GM06990 (cell line): ENCODE results near the gene TMEM201.
"Not testable (repeated sequence)": the region's sequence is repeated elsewhere in the genome, so short reads cannot be mapped to it uniquely, and the experiment has no call there.

Source experiments
- DNase-seq: peaks from one replicate; pipeline ENCODE4 v3.0.0-alpha.2; 2011; ENCODE audit not compliant: insufficient read length; ENCODE audit errors: extremely low read depth
- H3K27me3 ChIP-seq: replicated peaks from 2 replicates; pipeline ENCODE4 v1.6.0; 2011; ENCODE audit warnings: low read length; ENCODE audit not compliant: control insufficient read depth, insufficient read depth
- H3K36me3 ChIP-seq: 2 replicates; pipeline ENCODE4 v1.5.1; 2011; ENCODE audit warnings: low read length; ENCODE audit not compliant: control insufficient read depth, insufficient read depth
- H3K4me3 ChIP-seq: replicated peaks from 2 replicates; pipeline ENCODE4 v1.5.1; 2011; ENCODE audit warnings: low read depth, mild to moderate bottlenecking, control low read depth, low read length
- TF ChIP-seq, protein P1 (sequence below): IDR thresholded peaks from 2 replicates; pipeline ENCODE4 v1.5.1; 2011; ENCODE audit warnings: low read length, control low read depth, mild to moderate bottlenecking, inconsistent platforms; ENCODE audit not compliant: insufficient read depth, poor library complexity, severe bottlenecking

The TMEM201 gene

GRCh38 chr1:9558271-9558945 is 30.3 kb upstream of the TMEM201 start:
- TF ChIP-seq, protein P1, sequence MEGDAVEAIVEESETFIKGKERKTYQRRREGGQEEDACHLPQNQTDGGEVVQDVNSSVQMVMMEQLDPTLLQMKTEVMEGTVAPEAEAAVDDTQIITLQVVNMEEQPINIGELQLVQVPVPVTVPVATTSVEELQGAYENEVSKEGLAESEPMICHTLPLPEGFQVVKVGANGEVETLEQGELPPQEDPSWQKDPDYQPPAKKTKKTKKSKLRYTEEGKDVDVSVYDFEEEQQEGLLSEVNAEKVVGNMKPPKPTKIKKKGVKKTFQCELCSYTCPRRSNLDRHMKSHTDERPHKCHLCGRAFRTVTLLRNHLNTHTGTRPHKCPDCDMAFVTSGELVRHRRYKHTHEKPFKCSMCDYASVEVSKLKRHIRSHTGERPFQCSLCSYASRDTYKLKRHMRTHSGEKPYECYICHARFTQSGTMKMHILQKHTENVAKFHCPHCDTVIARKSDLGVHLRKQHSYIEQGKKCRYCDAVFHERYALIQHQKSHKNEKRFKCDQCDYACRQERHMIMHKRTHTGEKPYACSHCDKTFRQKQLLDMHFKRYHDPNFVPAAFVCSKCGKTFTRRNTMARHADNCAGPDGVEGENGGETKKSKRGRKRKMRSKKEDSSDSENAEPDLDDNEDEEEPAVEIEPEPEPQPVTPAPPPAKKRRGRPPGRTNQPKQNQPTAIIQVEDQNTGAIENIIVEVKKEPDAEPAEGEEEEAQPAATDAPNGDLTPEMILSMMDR, result no peak
- H3K27me3 ChIP-seq, result no peaks in the 10 kb centered on the region
- H3K4me3 ChIP-seq, result no peak overlapping the region
- DNase-seq, result no peak
- H3K36me3 ChIP-seq, result peaks cover 4% of the 10 kb centered on the region

DNA sequence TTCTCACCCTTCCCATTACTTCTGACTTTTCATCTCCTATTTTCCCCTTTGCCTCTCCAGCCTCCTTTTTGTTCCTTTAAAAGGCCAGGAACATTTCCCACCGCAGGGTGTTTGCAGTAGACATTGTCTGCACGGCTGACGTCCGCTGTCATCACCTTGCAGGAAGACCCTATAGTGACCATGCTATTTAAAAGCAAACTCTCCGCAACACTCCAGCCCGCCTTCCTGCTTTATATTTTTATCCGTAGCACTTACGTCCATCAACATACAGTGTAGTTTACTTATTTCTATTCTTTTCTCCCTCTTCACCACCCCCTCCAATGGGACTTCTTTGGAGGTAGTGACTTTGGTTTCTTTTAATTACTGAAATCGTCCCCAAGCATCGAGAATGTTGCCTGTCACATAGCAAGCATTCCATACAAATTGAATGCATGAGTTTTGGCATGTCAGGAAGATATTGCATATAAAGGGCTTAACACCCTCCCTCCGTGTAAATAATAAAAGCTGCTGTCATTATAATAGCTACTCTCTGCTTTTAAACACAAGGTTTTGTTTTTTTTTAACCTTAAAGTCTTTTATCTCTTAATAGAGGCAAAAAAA is 29.7 kb upstream of the TMEM201 start:
- peaks cover 4% of the 10 kb centered on the region for H3K36me3 ChIP-seq
- no peak for DNase-seq
- H3K4me3 ChIP-seq, result no peak overlapping the region
- TF ChIP-seq, protein P1, result no peak
- no peaks in the 10 kb centered on the region for H3K27me3 ChIP-seq

- peaks cover 4% of the 10 kb centered on the region for H3K36me3 ChIP-seq
- TF ChIP-seq, protein P1, result no peak
- no peak for DNase-seq
- H3K27me3 ChIP-seq, result no peaks in the 10 kb centered on the region
- H3K4me3 ChIP-seq, result no peak overlapping the region
Observed at GRCh38 chr1:9559673-9560072, 29.0 kb upstream of the TMEM201 start.

GRCh38 chr1:9560090-9560489 is 28.6 kb upstream of the TMEM201 start:
- not testable (repeated sequence) for H3K27me3 ChIP-seq

GRCh38 chr1:9561429-9561828 is 27.3 kb upstream of the TMEM201 start:
- H3K36me3 ChIP-seq, result peaks cover 4% of the 10 kb centered on the region
- H3K27me3 ChIP-seq, result no peaks in the 10 kb centered on the region
- H3K4me3 ChIP-seq, result no peak overlapping the region
- DNase-seq, result no peak
- TF ChIP-seq, protein P1, result no peak

More at GRCh38 chr1:9560090-9560489, 28.6 kb upstream of the TMEM201 start:
- not testable (repeated sequence) for H3K36me3 ChIP-seq, H3K4me3 ChIP-seq, DNase-seq

DNA sequence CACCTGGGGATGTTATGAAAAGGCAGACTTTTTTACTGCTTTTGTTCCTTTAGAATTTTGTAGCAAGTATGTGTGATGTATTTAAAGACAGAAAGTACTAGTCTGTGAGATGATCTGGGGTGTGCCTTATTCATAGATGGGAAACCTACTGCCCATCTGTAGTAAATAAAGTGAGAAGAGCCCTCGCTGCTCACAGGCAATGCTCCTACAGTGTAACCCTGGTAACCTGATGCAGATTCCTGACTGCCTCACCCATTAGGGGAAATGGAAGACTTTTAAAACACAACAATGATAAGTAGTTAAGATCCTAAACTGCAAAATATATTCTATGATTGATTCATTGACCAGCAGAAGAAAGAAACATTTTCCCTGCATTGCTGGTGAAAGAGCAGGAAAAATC is 19.4 kb upstream of the TMEM201 start:
- Histone ChIP-seq H3K36me3 (peaks cover 3% of the 10 kb centered on the region), H3K4me3 (no peak overlapping the region), H3K27me3 (no peaks in the 10 kb centered on the region)
- no peak for DNase-seq
- TF ChIP-seq, protein P1, result no peak

GRCh38 chr1:9570886-9571529 is 17.7 kb upstream of the TMEM201 start:
- H3K27me3 ChIP-seq, DNase-seq, H3K36me3 ChIP-seq, H3K4me3 ChIP-seq: not testable (repeated sequence)
